K562 (cell line): ENCODE results near the gene TMEM242. TPM values are rescaled to one million over a fixed set of nuclear protein-coding genes. Genes with fewer than 3 reads are reported as not detected.

Source experiments
- BRD4 ChIP-seq: fragments of 200-600 bp; sonication (generic); IDR thresholded peaks from 2 replicates; pipeline ENCODE4 v1.6.1; 2017; ENCODE audit warnings: inconsistent platforms
- ELK1 ChIP-seq: sonication (generic); formaldehyde crosslinking; IDR thresholded peaks from 2 replicates; pipeline ENCODE4 v1.8.1; 2022; ENCODE audit warnings: missing genetic modification reagents
- FOS ChIP-seq: IDR thresholded peaks from 3 replicates; pipeline ENCODE4 v1.6.1; 2011; ENCODE audit not compliant: insufficient read length; ENCODE audit errors: extremely low read depth
- GATAD2B ChIP-seq: fragments of 450-650 bp; IDR thresholded peaks from 2 replicates; pipeline ENCODE4 v1.6.1; 2017; ENCODE audit warnings: mild to moderate bottlenecking, borderline replicate concordance
- HOXB6 ChIP-seq: fragments of 250-450 bp; sonication (Bioruptor Pico); IDR thresholded peaks from 2 replicates; pipeline ENCODE4 v1.5.1; 2022; ENCODE audit warnings: mild to moderate bottlenecking, borderline replicate concordance
- MCM7 ChIP-seq, 2 experiments: fragments of 450-650 bp; IDR thresholded peaks; 2 replicates each; pipeline ENCODE4 v1.6.1; 2016 to 2018
- MLLT1 ChIP-seq, 2 experiments: fragments of 450-650 bp; IDR thresholded peaks; 2 replicates each; pipeline ENCODE4 v1.6.1; 2016
- NFIC ChIP-seq: fragments of 450-650 bp; IDR thresholded peaks from 2 replicates; pipeline ENCODE4 v1.6.1; 2017; ENCODE audit warnings: mild to moderate bottlenecking, inconsistent platforms
- PCBP2 ChIP-seq: fragments of 200-400 bp; formaldehyde crosslinking; IDR thresholded peaks from 2 replicates; pipeline ENCODE4 v1.6.1; 2018; ENCODE audit warnings: low read length, low read depth, mild to moderate bottlenecking, moderate library complexity; ENCODE audit not compliant: poor library complexity, severe bottlenecking
- POLR2B ChIP-seq: fragments of 450-650 bp; IDR thresholded peaks from 2 replicates; pipeline ENCODE4 v1.6.1; 2018; ENCODE audit warnings: low read depth; ENCODE audit not compliant: partially characterized antibody
- POU5F1 ChIP-seq: fragments of 150-350 bp; IDR thresholded peaks from 2 replicates; pipeline ENCODE4 v1.6.1; 2014; ENCODE audit warnings: borderline replicate concordance, low read length, low read depth, mild to moderate bottlenecking; ENCODE audit not compliant: partially characterized antibody
- STAG1 ChIP-seq: sonication (generic); formaldehyde crosslinking; IDR thresholded peaks from 2 replicates; pipeline ENCODE4 v1.5.0; 2020; ENCODE audit warnings: missing genetic modification reagents, borderline replicate concordance
- ZBTB11 ChIP-seq, 3 experiments: fragments of 200-800 bp in 1 of 3; fragments of 250-450 bp in 1 of 3; fragments of 450-650 bp in 1 of 3; sonication (Bioruptor Pico) in 1 of 3; sonication (Bioruptor generic) in 1 of 3; formaldehyde crosslinking in 1 of 3; IDR thresholded peaks; 2 replicates each; pipeline versions ENCODE4 v1.6.1 to v1.8.0; 2016 to 2022; ENCODE audit warnings: mild to moderate bottlenecking in 2 of 3, missing genetic modification characterization in 2 of 3, missing compliant biosample characterization in 1 of 3, moderate library complexity in 1 of 3
- ZC3H4 ChIP-seq: sonication (generic); formaldehyde crosslinking; IDR thresholded peaks from 2 replicates; pipeline ENCODE4 v1.9.0; 2021; ENCODE audit warnings: missing genetic modification reagents, borderline replicate concordance
- ZFP30 ChIP-seq: fragments of 250-450 bp; sonication (Bioruptor Pico); IDR thresholded peaks from 2 replicates; pipeline ENCODE4 v1.8.0; 2022; ENCODE audit warnings: moderate library complexity, mild to moderate bottlenecking, inconsistent platforms, borderline replicate concordance
- ZNF274 ChIP-seq: IDR thresholded peaks from 2 replicates; pipeline ENCODE4 v1.6.1; 2011; ENCODE audit warnings: low read depth, mild to moderate bottlenecking, low read length, moderate library complexity, borderline replicate concordance
- ZNF785 ChIP-seq: fragments of 250-450 bp; sonication (Bioruptor Pico); IDR thresholded peaks from 2 replicates; pipeline ENCODE4 v1.4.0; 2020; ENCODE audit warnings: mild to moderate bottlenecking
- polyA plus RNA-seq, 8 experiments: library from polyadenylated mRNA; depleted of rRNA in 4 of 8; stranded (reverse) in 5 of 8; unstranded in 3 of 8; fragments of >200 nt; fragmentation: Nextera tagmentation in 2 of 8; fragmentation: Illumina TruSeq in 1 of 8; extraction: Ambion mirVana in 2 of 8; extraction: Trizol in 1 of 8; gene quantifications; 2 replicates each; pipeline versions ENCODE4 v1.2.1 to v1.2.3, GENCODE V29; 2011 to 2014; ENCODE audit warnings: inconsistent platforms in 1 of 8, missing spikeins in 1 of 8
- total RNA-seq, 7 experiments: library from RNA; depleted of rRNA in 6 of 7; stranded (reverse); fragments of >200 nt in 6 of 7; fragmentation: Illumina TruSeq in 2 of 7; extraction: Trizol in 2 of 7; gene quantifications; 2 replicates each; pipeline versions ENCODE4 v1.2.1 to v1.2.3, GENCODE V29; 2011 to 2021; ENCODE audit warnings: low replicate concordance in 1 of 7
- TF ChIP-seq, protein P1 (sequence below): sonication (generic); formaldehyde crosslinking; IDR thresholded peaks from 2 replicates; pipeline ENCODE4 v1.8.1; 2023; ENCODE audit warnings: mild to moderate bottlenecking, missing genetic modification reagents

The TMEM242 gene
- total and polyA plus RNA-seq, 9 of the 15 experiments (the other 6 are each of a cell fraction or from before 2014, with no cell fraction given), result 9.5 to 35.3 (median 16.5) TPM

DNA sequence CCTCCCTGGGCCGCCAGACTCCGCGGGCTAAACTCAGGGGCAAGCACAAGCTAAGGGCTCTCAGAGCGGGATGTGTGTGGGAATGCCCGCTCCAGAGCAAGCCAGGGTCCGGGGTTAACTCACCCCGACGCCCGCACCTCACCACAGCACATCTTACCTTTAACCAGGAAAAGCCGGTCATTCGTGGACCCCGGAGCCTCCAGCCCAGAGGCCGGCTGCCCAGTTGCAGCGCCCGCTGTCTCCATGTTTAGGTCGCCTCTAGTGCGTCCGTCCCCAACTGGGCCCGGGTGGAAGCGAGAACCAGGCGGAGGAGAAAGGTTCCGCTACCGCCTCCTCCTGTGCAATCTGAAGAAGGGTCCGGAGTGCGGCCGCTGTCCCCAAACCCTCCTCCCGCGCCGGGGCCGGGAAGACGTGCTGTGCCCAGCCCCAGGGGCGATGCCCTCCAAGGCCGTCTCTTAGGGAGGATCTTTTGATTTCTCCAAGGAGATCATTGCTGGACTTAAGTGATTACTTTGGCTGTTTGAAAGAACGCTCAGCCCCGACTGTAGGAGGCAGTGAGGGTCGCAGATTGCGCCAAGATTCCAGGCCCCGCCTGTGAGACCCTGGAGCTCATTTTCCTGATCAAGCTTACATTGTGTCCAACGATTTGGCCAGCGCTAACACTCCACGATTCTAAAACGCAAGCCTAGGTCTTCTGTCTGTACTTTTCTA lies at the start of gene TMEM242 (continued):
- TF ChIP-seq ZFP30, result no peak
- TF ChIP-seq ZNF785 (CRISPR knock-in tag), result no peak
- no peak; a peak in 1 of 4 replicates for TF ChIP-seq MCM7 (IDR thresholded peaks at IDR 0.05)
- TF ChIP-seq ELK1, result no peak
- TF ChIP-seq PCBP2, result no peak
- peak; percentile 99 for TF ChIP-seq POLR2B
- peak; percentile 74 for TF ChIP-seq NFIC
- no peak for TF ChIP-seq HOXB6 (CRISPR knock-in tag)
- peak; percentile 98 to 100 (median 99); a peak in 5 of 6 replicates for TF ChIP-seq ZBTB11 (CRISPR knock-in tag; IDR thresholded peaks at IDR 0.05)
- TF ChIP-seq ZC3H4, result no peak
- no peak for TF ChIP-seq STAG1 (CRISPR knock-in tag)
- no peak for TF ChIP-seq FOS
- peak; percentile 50 for TF ChIP-seq POU5F1
- TF ChIP-seq BRD4, result peak; percentile 74; the same call in 1 of the 2 replicates
- TF ChIP-seq MLLT1 (IDR thresholded peaks at IDR 0.05), result peak in 1 of 2 experiments; percentile 67; a peak in 1 of 4 replicates
- peak; percentile 81 for TF ChIP-seq GATAD2B
- TF ChIP-seq, protein P1, sequence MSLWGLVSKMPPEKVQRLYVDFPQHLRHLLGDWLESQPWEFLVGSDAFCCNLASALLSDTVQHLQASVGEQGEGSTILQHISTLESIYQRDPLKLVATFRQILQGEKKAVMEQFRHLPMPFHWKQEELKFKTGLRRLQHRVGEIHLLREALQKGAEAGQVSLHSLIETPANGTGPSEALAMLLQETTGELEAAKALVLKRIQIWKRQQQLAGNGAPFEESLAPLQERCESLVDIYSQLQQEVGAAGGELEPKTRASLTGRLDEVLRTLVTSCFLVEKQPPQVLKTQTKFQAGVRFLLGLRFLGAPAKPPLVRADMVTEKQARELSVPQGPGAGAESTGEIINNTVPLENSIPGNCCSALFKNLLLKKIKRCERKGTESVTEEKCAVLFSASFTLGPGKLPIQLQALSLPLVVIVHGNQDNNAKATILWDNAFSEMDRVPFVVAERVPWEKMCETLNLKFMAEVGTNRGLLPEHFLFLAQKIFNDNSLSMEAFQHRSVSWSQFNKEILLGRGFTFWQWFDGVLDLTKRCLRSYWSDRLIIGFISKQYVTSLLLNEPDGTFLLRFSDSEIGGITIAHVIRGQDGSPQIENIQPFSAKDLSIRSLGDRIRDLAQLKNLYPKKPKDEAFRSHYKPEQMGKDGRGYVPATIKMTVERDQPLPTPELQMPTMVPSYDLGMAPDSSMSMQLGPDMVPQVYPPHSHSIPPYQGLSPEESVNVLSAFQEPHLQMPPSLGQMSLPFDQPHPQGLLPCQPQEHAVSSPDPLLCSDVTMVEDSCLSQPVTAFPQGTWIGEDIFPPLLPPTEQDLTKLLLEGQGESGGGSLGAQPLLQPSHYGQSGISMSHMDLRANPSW (CRISPR knock-in tag), result no peak
- TF ChIP-seq ZNF274, result no peak
